Liver (tissue), 9 donors: ENCODE measurements around the gene NRROS. TPM values are rescaled to one million over a fixed set of nuclear protein-coding genes. Genes with fewer than 3 reads are reported as not detected.

Source experiments
- DNase-seq: peaks from one replicate; pipeline ENCODE4 v3.0.0-alpha.2; 2017; ENCODE audit warnings: low spot score
- H3K27ac ChIP-seq, 2 donors: one replicate each; pipeline ENCODE4 v1.7.0; 2013; ENCODE audit warnings: inconsistent platforms in 2 of 2, low read length in 2 of 2, control low read depth in 1 of 2, low read depth in 1 of 2, mild to moderate bottlenecking in 1 of 2
- H3K27me3 ChIP-seq, 4 donors: one replicate each; pipeline versions ENCODE4 v1.6.1 to v1.7.0; 2013; ENCODE audit warnings: low read length in 3 of 4, inconsistent platforms in 1 of 4, mild to moderate bottlenecking in 1 of 4, moderate library complexity in 1 of 4; ENCODE audit not compliant: control insufficient read depth in 4 of 4, insufficient read depth in 4 of 4
- H3K36me3 ChIP-seq, 4 donors: one replicate each; pipeline versions ENCODE4 v1.6.1 to v1.7.0; 2013; ENCODE audit warnings: low read length in 3 of 4, mild to moderate bottlenecking in 3 of 4, low read depth in 1 of 4, moderate library complexity in 1 of 4; ENCODE audit not compliant: control insufficient read depth in 4 of 4, insufficient read depth in 3 of 4
- H3K4me1 ChIP-seq, 4 donors: one replicate each; pipeline versions ENCODE4 v1.6.1 to v1.7.0; 2013; ENCODE audit warnings: low read length in 3 of 4, mild to moderate bottlenecking in 3 of 4, moderate library complexity in 1 of 4; ENCODE audit not compliant: control insufficient read depth in 4 of 4, insufficient read depth in 4 of 4
- H3K4me3 ChIP-seq, 3 donors: one replicate each; pipeline versions ENCODE4 v1.6.1 to v1.7.0; 2013; ENCODE audit warnings: low read length in 3 of 3, control low read depth in 1 of 3, low read depth in 1 of 3, mild to moderate bottlenecking in 1 of 3
- H3K9ac ChIP-seq, 2 donors: one replicate each; pipeline ENCODE4 v1.7.0; 2013; ENCODE audit warnings: low read length in 2 of 2, mild to moderate bottlenecking in 2 of 2, moderate library complexity in 2 of 2, control low read depth in 1 of 2, low read depth in 1 of 2
- H3K9me3 ChIP-seq, 4 donors: one replicate each; pipeline versions ENCODE4 v1.6.1 to v1.7.0; 2013; ENCODE audit warnings: low read length in 3 of 4; ENCODE audit not compliant: control insufficient read depth in 4 of 4
- EGR1 ChIP-seq, 2 donors: IDR thresholded peaks; 2 replicates each; pipeline ENCODE4 v1.6.1; 2016 to 2018; ENCODE audit warnings: antibody characterized with exemption in 2 of 2, low read depth in 2 of 2
- FOXA1 ChIP-seq: IDR thresholded peaks from 2 replicates; pipeline ENCODE4 v1.6.1; 2016; ENCODE audit warnings: antibody characterized with exemption
- FOXA2 ChIP-seq: IDR thresholded peaks from 2 replicates; pipeline ENCODE4 v1.6.1; 2016; ENCODE audit warnings: antibody characterized with exemption
- GABPA ChIP-seq, 2 donors: IDR thresholded peaks in 1 of 2; conservative IDR thresholded peaks in 1 of 2; 2 replicates each; pipeline ENCODE4 v1.6.1; 2016; ENCODE audit warnings: antibody characterized with exemption in 2 of 2, mild to moderate bottlenecking in 1 of 2, moderate library complexity in 1 of 2
- HNF4A ChIP-seq, 2 donors: conservative IDR thresholded peaks; 2 replicates each; pipeline ENCODE4 v1.6.1; 2016; ENCODE audit warnings: antibody characterized with exemption in 2 of 2, mild to moderate bottlenecking in 2 of 2
- HNF4G ChIP-seq: IDR thresholded peaks from 2 replicates; pipeline ENCODE4 v1.6.1; 2016; ENCODE audit warnings: antibody characterized with exemption
- JUND ChIP-seq, 2 donors: IDR thresholded peaks; 2 replicates each; pipeline ENCODE4 v1.6.1; 2016; ENCODE audit warnings: antibody characterized with exemption in 2 of 2
- NR2F2 ChIP-seq: IDR thresholded peaks from 2 replicates; pipeline ENCODE4 v1.6.1; 2016; ENCODE audit warnings: antibody characterized with exemption
- RAD21 ChIP-seq, 2 donors: IDR thresholded peaks; 2 replicates each; pipeline ENCODE4 v1.6.1; 2016; ENCODE audit warnings: antibody characterized with exemption in 2 of 2, mild to moderate bottlenecking in 2 of 2
- RXRA ChIP-seq, 2 donors: IDR thresholded peaks; 2 replicates each; pipeline ENCODE4 v1.6.1; 2017 to 2018; ENCODE audit warnings: antibody characterized with exemption in 2 of 2, mild to moderate bottlenecking in 1 of 2
- SP1 ChIP-seq: IDR thresholded peaks from 2 replicates; pipeline ENCODE4 v1.6.1; 2018; ENCODE audit warnings: antibody characterized with exemption, mild to moderate bottlenecking
- TAF1 ChIP-seq: conservative IDR thresholded peaks from 2 replicates; pipeline ENCODE4 v1.6.1; 2016; ENCODE audit warnings: antibody characterized with exemption, mild to moderate bottlenecking
- YY1 ChIP-seq: IDR thresholded peaks from 2 replicates; pipeline ENCODE4 v1.6.1; 2016; ENCODE audit warnings: antibody characterized with exemption, mild to moderate bottlenecking
- WGBS: extraction: QIAGEN DNeasy Blood & Tissue Kit; methylation state at CpG from one replicate; pipeline ENCODE4 v1.1.7; 2013; 5-methylcytosine and 5-hydroxymethylcytosine counted together
- polyA plus RNA-seq, 2 donors: library from polyadenylated mRNA; stranded (reverse) in 1 of 2; unstranded in 1 of 2; fragments of 200-250 nt in 1 of 2; fragments of >200 nt in 1 of 2; fragmentation: Nextera tagmentation in 1 of 2; extraction: Ambion mirVana in 1 of 2; gene quantifications; one replicate each; pipeline versions ENCODE4 v1.2.1 to v1.2.3, GENCODE V29; 2013 to 2015
- total RNA-seq, 2 donors: library from RNA; depleted of rRNA; stranded (reverse); fragments of >200 nt; gene quantifications; one replicate each; pipeline ENCODE4 v1.2.3, GENCODE V29; 2014
- TF ChIP-seq, protein P1 (sequence below): IDR thresholded peaks from 2 replicates; pipeline ENCODE4 v1.6.1; 2016; ENCODE audit warnings: antibody characterized with exemption
- TF ChIP-seq, protein P2 (sequence below): IDR thresholded peaks from 2 replicates; pipeline ENCODE4 v1.6.1; 2016; ENCODE audit warnings: antibody characterized with exemption
- TF ChIP-seq, protein P3 (sequence below): IDR thresholded peaks from 2 replicates; pipeline ENCODE4 v1.6.1; 2016; ENCODE audit warnings: antibody characterized with exemption
- TF ChIP-seq, protein P4 (sequence below): fragments of 150-350 bp; IDR thresholded peaks from 2 replicates; pipeline ENCODE4 v1.5.1; 2017; ENCODE audit warnings: improper control_type of control experiment, low read depth, low read length; ENCODE audit not compliant: missing input control
- donor health status: healthy.
- donor health status: healthy.
- donor health status: healthy.
- donor health status: healthy.
- donor health status: healthy.

NRROS gene
- total and polyA plus RNA-seq, 4 donors, result 0.82 to 9.2 (median 3.0) TPM

- H3K27me3 ChIP-seq, result no peaks in the 10 kb centered on the region
- no peaks in the 10 kb centered on the region for H3K9me3 ChIP-seq
- TF ChIP-seq YY1 (no peak), FOXA1 (no peak), GABPA (IDR thresholded peaks at IDR 0.05 in 1 of 2, conservative IDR thresholded peaks at IDR 0.05 in 1 of 2) (no peak), FOXA2 (no peak), HNF4G (no peak), HNF4A (conservative IDR thresholded peaks at IDR 0.05) (no peak), TAF1 (no peak), JUND (IDR thresholded peaks at IDR 0.05) (no peak), RXRA (IDR thresholded peaks at IDR 0.05) (no peak), EGR1 (IDR thresholded peaks at IDR 0.05; ENCODE audit: low read depth in 2 of 2) (no peak), NR2F2 (no peak)
- TF ChIP-seq, protein P1, sequence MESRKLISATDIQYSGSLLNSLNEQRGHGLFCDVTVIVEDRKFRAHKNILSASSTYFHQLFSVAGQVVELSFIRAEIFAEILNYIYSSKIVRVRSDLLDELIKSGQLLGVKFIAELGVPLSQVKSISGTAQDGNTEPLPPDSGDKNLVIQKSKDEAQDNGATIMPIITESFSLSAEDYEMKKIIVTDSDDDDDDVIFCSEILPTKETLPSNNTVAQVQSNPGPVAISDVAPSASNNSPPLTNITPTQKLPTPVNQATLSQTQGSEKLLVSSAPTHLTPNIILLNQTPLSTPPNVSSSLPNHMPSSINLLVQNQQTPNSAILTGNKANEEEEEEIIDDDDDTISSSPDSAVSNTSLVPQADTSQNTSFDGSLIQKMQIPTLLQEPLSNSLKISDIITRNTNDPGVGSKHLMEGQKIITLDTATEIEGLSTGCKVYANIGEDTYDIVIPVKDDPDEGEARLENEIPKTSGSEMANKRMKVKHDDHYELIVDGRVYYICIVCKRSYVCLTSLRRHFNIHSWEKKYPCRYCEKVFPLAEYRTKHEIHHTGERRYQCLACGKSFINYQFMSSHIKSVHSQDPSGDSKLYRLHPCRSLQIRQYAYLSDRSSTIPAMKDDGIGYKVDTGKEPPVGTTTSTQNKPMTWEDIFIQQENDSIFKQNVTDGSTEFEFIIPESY, result no peak
- TF ChIP-seq, protein P2, sequence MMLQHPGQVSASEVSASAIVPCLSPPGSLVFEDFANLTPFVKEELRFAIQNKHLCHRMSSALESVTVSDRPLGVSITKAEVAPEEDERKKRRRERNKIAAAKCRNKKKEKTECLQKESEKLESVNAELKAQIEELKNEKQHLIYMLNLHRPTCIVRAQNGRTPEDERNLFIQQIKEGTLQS, result no peak
- TF ChIP-seq, protein P3, sequence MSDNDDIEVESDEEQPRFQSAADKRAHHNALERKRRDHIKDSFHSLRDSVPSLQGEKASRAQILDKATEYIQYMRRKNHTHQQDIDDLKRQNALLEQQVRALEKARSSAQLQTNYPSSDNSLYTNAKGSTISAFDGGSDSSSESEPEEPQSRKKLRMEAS, result no peak
- TF ChIP-seq, protein P4, sequence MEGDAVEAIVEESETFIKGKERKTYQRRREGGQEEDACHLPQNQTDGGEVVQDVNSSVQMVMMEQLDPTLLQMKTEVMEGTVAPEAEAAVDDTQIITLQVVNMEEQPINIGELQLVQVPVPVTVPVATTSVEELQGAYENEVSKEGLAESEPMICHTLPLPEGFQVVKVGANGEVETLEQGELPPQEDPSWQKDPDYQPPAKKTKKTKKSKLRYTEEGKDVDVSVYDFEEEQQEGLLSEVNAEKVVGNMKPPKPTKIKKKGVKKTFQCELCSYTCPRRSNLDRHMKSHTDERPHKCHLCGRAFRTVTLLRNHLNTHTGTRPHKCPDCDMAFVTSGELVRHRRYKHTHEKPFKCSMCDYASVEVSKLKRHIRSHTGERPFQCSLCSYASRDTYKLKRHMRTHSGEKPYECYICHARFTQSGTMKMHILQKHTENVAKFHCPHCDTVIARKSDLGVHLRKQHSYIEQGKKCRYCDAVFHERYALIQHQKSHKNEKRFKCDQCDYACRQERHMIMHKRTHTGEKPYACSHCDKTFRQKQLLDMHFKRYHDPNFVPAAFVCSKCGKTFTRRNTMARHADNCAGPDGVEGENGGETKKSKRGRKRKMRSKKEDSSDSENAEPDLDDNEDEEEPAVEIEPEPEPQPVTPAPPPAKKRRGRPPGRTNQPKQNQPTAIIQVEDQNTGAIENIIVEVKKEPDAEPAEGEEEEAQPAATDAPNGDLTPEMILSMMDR, result no peak
- H3K4me1 ChIP-seq, result no peaks in the 10 kb centered on the region
- H3K9ac ChIP-seq, result no peak overlapping the region
- no peak for DNase-seq
- no peak overlapping the region for H3K4me3 ChIP-seq
- WGBS, result 93% methylated on average over 17 of the region's 17 CpGs
- no peaks in the 10 kb centered on the region for H3K36me3 ChIP-seq
- H3K27ac ChIP-seq, result no peak overlapping the region
Measured at GRCh38 chr3:196694941-196695848, 55.7 kb downstream of the NRROS start.

DNA sequence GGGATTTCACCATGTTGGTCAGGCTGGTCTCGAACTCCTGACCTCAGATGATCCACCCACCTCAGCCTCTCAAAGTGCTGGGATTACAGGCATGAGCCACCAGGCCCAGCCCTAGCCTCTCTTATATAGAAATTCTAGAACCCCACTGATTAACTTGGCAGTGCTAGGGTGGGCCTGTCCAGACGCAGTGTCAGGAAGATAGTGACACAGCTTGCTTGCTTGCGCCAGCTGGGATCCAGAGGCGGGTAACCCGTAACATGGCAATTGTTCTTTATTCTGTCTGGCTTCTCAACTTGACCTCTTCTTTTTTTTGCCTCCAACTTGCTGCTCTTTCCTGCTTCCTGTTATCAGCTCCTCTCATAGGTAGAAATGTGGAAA, 56.3 kb downstream of the NRROS start:
- no peak for DNase-seq
- TF ChIP-seq YY1 (no peak), RXRA (IDR thresholded peaks at IDR 0.05) (no peak), TAF1 (no peak), RAD21 (IDR thresholded peaks at IDR 0.05) (no peak), HNF4G (no peak), SP1 (no peak)
- TF ChIP-seq, protein P3, result no peak
- TF ChIP-seq, protein P2, result no peak
- TF ChIP-seq, protein P1, result no peak
- Histone ChIP-seq H3K27ac (no peak overlapping the region), H3K27me3 (no peaks in the 10 kb centered on the region), H3K36me3 (no peaks in the 10 kb centered on the region), H3K9me3 (no peaks in the 10 kb centered on the region), H3K4me3 (no peak overlapping the region), H3K4me1 (no peaks in the 10 kb centered on the region), H3K9ac (no peak overlapping the region)
- 92% methylated on average over 5 of the region's 5 CpGs for WGBS
